HG02840 (cell line): ENCODE measurements around the gene SHISA9.

ENCODE experiments used
- ATAC-seq: cut with Tn5 transposase; IDR thresholded peaks from one replicate; pipeline ENCODE4 v1.9.1; 2021; ENCODE audit warnings: mild to moderate bottlenecking, moderate library complexity, moderate number of reproducible peaks; ENCODE audit not compliant: unreplicated experiment, low FRiP score

SHISA9 gene

GRCh38 chr16:13062219-13062618, 160.8 kb downstream of the SHISA9 start:
- no peak for ATAC-seq

- no peak for ATAC-seq
Measured at GRCh38 chr16:13063457-13063856, 162.1 kb downstream of the SHISA9 start.

GRCh38 chr16:13064821-13065220, 163.4 kb downstream of the SHISA9 start:
- ATAC-seq = no peak

- no peak for ATAC-seq
Measured at GRCh38 chr16:13067648-13068047, 166.2 kb downstream of the SHISA9 start.

- no peak for ATAC-seq
Measured at GRCh38 chr16:13068912-13069583, 167.7 kb downstream of the SHISA9 start.

- ATAC-seq = no peak
Measured at GRCh38 chr16:13070268-13070667, 168.9 kb downstream of the SHISA9 start.

- no peak for ATAC-seq
Measured at GRCh38 chr16:13076878-13077277, 175.5 kb downstream of the SHISA9 start.

GRCh38 chr16:13077816-13078215, 176.4 kb downstream of the SHISA9 start:
- ATAC-seq = no peak

GRCh38 chr16:13080531-13080930, 179.1 kb downstream of the SHISA9 start:
- ATAC-seq = no peak

GRCh38 chr16:13081825-13082331, 180.5 kb downstream of the SHISA9 start:
- ATAC-seq = no peak

- ATAC-seq = no peak
Measured at GRCh38 chr16:13083681-13084080, 182.3 kb downstream of the SHISA9 start.

GRCh38 chr16:13084331-13084730, 182.9 kb downstream of the SHISA9 start:
- no peak for ATAC-seq

GRCh38 chr16:13093661-13094060, 192.3 kb downstream of the SHISA9 start:
- ATAC-seq = no peak

GRCh38 chr16:13095061-13095460, 193.7 kb downstream of the SHISA9 start:
- no peak for ATAC-seq

- ATAC-seq = no peak
Measured at GRCh38 chr16:13098536-13098935, 197.1 kb downstream of the SHISA9 start.

GRCh38 chr16:13099822-13100221, 198.4 kb downstream of the SHISA9 start:
- ATAC-seq = no peak

- no peak for ATAC-seq
Measured at GRCh38 chr16:13100970-13101369, 199.6 kb downstream of the SHISA9 start.

GRCh38 chr16:13101828-13102227, 200.4 kb downstream of the SHISA9 start:
- no peak for ATAC-seq

- ATAC-seq = no peak
Measured at GRCh38 chr16:13102401-13102800, 201.0 kb downstream of the SHISA9 start.

- no peak for ATAC-seq
Measured at GRCh38 chr16:13103831-13104530, 202.6 kb downstream of the SHISA9 start.

GRCh38 chr16:13104772-13105171, 203.4 kb downstream of the SHISA9 start:
- no peak for ATAC-seq

GRCh38 chr16:13105427-13105826, 204.0 kb downstream of the SHISA9 start:
- no peak for ATAC-seq
